T-helper 1 cell treated with Interleukin-12 subunit alpha and Interleukin-12 subunit beta and Interleukin-4 antibody, amounts not matched to agents 30 ng/mL and 1 ng/mL, for 36 hours (primary cell): ENCODE measurements around the gene CATSPERE. TPM values are rescaled to one million over a fixed set of nuclear protein-coding genes. Genes with fewer than 3 reads are reported as not detected.

ENCODE experiments used
- intact Hi-C: fragments of 100-400 bp; cut with micrococcal nuclease; formaldehyde crosslinking; loops from one replicate; pipeline ENCODE4 v1.15.1; 2024
- total RNA-seq: library from RNA; stranded (reverse); gene quantifications from 2 replicates; pipeline ENCODE4 v1.2.3, GENCODE V29; 2022

The CATSPERE gene
- total RNA-seq, 1 donor from 2014 or later = 0.32 TPM

DNA sequence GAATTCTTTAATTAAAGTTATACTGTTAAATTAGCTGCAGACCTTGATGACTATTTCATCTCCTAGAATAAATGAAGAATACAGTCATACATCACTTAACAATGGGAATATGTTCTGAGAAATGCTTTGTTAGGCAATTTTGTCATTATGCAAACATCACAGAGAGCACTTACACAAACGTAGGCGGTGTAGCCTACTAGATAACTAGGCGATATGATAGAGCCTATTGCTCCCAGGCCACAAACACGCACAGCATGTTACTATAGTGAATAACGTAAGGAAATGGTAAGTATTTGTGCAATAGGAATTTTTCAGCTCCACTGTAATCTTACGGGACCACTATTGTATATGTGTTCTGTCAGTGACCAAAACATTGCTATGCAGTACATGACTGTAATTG lies 154.2 kb downstream of the CATSPERE start:
- intact Hi-C loops = no loop called here

DNA sequence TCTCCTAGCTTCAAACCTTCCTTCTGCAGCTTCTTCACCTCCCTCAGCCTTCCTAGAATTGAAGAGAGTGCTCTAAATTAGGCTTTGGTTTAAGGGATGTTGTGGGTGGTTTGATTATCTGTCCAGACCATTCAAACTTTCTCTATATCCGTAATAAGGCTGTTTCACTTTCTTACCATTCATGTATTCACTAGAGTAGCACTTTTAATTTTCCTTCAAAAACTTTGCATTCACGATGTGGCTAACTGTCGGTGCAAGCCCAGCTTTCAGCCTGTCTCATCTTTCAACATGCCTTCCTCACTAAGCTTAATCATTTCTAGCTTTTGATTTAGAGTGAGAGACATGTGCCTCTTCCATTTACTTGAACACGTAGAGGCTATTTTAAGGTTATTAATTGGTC lies 165.6 kb downstream of the CATSPERE start:
- intact Hi-C loops = no loop called here

DNA sequence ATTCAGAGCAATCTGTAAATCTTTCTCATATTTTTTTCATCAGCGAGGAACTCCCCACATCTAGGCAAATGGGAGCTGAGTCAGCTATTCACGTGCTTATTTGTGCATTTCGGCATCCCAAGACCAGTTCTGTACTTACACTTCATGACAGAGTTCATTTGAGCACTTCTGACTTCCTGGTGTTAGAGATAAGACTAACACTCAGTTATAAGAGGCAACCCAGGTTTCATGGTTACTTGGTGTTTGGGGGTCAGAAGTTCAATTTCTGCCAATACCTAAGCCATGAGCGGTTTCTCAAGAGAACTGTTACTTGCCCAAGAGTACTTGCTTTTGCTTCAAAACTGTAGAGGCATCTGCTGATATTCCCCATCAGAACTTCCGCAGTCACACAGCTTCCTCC lies 167.7 kb downstream of the CATSPERE start:
- intact Hi-C loops = no loop called here

DNA sequence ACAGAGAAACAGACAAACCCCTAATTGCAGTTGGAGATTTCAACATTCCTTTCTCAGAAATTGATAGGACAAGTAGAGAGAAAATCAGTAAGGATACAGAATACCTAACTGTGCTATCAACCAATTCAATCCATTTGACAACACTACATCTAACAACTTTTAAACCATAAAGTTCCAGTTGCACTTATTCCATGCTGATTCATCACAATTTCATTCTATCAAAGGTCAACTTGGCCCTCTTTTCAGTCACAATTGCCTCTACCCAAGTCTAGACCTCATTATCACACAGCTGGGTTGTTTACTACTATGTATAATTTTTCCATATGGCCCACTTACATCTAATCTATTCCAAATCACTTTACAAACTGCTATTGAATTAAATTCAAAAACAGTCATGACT lies 172.1 kb downstream of the CATSPERE start:
- intact Hi-C loops = no loop called here

DNA sequence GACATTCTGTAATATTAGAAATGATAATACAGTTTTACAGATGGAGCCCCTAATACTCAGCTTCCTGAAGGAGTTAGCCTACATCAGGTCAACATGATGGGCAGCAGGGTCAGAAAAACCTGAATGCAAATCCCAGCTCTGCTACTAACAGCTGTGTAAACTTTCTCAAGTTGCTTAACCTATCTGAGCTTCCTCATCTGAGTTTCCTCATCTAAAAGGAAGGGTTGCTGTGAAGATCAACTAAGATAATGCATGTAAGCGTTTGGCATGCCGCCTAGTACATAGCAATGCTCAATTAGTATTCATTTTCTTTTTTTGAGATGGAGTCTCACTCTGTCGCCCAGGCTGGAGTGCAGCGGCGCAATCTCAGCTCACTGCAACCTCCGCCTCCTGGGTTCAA lies 173.5 kb downstream of the CATSPERE start:
- intact Hi-C loops = no loop called here

DNA sequence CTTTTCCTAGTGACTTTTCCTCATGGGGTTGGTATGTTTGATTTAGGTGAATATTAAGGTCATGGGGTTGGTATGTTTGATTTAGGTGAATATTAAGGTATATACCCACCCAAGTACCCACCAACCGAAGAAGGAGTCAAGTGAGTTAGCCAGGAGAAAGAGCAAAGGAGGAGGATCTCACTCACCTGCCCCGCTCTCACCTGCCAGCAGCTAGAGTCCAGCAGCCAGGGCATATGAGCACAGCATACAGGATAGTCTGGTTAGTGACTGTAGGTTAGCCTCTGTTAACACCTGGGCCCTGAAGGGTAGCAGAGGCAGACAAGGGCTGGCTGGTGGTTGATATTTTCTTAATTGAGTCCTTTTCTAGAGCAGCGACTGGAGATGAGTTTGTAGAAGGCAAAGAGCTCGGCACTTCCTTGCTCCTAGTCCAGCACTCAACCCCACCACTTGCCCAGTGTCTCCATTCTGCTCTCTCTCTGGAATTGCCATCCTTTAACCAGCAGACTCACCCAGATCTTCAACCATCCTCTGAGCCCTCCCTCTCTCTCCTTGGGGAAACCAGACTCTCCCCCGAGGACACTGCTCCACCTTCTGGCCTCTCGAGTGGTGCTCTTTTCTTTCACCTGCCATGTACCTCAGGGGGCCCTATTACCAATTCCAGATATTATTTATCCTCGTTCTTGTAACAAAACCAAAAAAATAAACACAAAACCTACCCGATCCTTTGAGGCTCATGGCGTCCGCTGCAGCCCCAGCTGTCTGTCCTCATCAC lies 175.6 kb downstream of the CATSPERE start:
- intact Hi-C loops = no loop called here

DNA sequence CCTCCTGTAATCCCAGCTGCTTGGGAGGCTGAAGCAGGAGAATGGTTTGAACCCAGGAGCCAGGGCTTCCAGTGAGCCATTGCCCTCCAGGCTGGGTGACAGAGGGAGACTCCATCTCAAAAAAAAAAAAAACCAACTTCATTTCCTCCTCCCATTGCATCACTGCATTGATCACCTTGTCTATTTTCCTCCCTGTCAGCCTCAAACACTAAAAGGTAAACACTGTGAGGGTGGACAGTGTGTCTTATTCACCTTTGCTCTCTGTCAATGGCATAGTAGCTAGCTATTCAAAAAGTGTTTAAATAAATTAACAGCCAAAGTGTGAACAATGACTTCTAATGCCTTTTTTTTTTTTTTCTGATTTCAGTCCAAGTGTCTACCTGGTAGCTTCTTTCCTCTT lies 178.5 kb downstream of the CATSPERE start:
- intact Hi-C loops = no loop called here

DNA sequence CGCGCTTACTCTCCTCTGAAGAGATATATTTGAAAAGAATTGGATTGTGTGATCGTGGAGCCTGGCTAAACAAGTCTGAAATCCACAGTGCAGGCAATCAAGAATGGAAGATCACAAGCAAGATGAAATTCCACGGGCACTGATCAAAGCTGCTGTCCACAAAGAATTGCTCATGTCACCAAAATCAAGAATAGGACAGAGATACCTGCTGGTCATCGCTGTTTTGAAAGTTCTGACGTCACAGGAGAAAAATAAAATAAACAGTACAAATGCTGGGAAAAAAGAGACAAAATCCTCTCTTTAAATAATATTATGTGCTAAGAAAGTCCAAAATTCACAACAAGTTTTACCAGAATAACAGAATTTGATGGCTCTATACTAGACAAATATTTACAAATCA lies 179.8 kb downstream of the CATSPERE start:
- intact Hi-C loops = no loop called here

DNA sequence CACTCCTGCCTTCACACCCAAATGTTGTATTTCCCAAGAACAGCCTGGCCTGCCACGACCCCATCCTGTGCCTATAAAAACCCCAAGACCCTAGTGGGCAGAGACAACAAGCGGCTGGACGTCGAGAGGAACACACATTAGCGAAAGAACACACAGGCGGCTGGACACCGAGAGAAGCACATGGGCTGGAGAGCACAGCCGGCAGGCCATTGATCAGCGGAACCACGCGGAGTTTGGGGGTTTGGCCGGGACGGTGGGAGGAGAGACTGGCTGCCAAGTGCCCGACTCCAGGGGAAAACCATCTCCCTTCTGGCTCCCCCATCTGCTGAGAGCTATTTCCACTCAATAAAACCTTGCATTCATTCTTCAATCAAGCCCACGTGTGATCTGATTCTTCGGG lies 181.5 kb downstream of the CATSPERE start:
- intact Hi-C loops = no loop called here

DNA sequence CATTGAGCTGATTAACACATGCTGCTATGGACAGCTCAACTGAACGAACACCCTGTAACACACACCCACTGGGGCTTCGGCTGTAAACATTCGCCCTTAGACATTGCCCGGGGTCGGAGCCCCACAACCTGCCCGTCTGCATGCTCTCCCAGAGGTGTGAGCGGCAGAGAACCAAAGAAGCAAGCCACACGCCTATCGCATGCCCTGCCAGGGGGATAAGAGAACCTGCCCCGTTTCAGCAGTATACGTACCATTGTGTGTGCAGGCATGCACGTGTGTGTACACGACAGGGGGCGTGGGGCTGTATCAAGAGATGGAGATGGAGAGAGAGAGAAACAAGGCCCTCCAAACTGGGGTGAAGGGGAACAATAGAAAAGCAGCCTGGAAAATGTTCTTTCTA lies 181.9 kb downstream of the CATSPERE start:
- intact Hi-C loops = no loop called here

DNA sequence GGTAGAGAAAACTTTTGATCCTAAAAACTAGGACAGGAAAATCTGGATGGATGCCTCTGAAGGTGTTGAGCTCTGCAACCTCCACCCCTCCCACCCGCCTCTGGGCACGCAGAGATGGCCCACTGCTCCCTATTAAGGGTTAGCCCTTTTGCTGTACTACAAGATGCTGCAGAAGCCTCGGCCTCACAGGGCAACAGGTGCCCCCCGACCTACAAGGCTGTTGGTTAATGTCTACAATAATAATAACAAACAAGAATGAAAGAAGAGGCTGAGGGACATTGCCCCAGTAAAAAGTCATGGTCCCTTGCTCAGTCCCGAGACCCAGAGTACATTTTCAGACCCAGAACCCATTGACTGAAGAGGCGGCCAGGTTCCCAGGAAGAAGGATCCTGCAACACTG lies 184.3 kb downstream of the CATSPERE start:
- intact Hi-C loops = no loop called here

DNA sequence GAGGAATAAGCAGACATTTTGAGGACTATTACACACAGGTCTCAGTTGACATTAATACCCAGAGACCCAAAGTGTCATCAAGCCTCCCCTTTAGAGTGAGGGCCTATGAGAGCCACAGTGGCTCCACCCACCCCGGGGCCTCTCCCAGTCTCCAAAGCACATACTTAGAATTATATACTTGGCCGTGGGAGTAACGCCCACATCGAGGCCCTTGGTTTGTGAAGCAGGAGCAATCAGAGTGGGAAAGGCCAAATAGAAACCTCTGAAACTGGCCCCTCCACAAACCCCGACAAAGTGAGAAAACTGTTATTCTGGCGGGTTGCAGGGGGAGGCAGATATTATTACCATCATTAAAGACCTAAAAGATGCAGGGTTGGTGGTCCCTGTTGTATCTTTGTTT lies 184.8 kb downstream of the CATSPERE start:
- intact Hi-C loops = no loop called here

DNA sequence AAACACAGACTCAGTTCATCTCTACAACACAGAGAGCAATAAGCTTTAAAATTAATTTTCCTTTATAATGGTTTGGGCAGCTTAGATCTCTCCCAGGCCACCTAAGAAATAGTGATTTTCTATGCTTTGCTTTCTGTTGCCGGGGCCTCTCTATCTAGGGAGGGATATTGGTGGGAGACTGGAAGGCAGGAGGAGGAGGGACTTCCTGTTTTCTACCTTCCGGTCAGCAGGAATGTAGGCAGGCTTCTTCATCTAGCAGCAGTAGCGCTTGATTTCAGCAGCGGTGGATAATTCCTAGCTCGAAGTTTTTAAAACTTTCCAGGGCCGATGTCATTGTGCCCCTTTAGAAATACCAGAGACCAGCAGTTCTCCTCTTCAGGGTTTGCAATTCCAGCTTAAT lies 186.7 kb downstream of the CATSPERE start:
- intact Hi-C loops = no loop called here

DNA sequence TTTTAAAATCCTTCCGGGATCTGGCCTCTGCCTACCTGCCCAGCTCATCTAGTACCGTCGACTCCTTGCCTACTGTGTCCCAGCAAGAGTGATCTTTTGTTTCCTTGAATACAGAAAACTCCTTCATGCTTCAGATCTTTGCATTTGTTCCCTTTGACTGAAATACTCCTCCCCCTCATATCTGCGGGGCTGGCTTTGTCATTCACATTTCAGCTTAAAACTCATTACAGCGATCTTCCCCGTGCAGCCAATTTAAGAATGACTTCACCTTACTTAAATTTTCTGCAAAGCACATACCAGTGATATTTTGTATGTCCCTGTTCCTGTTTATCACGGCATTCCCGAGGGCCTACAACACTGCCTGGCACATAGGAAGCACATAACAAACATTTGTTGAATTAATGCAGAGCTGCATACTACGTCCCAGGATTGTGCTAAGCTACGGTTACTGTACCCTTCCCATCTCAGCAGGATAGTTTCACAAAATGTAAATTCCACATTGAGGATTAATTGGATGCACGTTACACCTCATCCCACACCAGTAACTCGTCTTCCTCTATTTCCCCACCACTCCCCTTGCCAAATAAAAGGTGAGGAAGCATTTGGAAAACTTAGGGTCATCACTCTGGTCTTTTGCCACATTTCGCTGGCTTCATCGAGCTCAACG lies 191.0 kb downstream of the CATSPERE start:
- intact Hi-C loops = loop anchor here (1.0 to 5.0 kb wide), 16 partner anchors 52 to 1914 kb away; partner anchors contain the start of genes CATSPERE, CEP170, CNST and COX20

DNA sequence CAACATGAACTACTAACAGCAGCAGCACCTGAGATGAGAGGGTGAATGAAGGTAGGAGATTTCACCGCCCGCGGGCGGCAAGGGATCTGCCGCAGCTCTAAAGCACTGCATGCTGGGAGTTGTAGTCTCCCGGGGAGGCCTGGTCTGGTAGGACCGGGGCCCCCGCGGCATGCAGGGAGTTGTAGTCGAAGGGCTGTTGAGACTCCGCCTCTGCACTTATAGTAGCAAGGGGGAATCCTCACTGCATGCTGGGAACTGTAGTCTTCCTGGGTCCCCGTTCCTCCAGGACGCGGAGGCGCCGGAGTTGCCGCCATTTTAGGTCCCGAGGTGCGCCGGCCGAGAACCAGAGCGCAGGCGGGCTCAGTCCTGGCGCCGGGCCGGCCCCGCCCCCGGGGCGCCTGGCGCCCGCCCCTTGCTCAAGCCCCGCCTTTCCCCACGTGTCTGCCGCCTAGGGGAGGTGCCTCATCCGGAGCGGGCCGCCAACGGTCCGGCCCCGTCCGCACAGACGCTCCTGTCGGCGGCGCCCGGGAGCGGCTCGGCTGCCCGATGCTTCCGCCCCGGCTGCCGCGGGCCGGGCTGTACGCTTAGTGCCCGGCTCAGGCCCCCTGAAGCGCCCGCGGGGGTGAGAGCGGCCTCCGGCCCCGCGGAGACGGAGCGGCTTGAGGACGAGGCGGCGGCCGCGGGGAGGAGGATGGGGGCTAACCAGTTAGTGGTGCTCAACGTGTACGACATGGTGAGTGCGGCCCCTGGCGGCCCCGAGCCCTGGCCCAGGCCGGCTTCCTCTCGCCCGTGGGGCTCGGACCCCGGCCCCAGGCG lies 191.8 kb downstream of the CATSPERE start, which contains the start of gene DESI2:
TSS of gene DESI2 (plus strand) at position 504 of the 816 bp plus-strand sequence. CDS start at position 692, 188 bp downstream.
- intact Hi-C loops = loop anchor here (1.0 to 5.0 kb wide), 18 partner anchors 53 to 1913 kb away; partner anchors contain the start of genes CATSPERE, CEP170, CNST and COX20

DNA sequence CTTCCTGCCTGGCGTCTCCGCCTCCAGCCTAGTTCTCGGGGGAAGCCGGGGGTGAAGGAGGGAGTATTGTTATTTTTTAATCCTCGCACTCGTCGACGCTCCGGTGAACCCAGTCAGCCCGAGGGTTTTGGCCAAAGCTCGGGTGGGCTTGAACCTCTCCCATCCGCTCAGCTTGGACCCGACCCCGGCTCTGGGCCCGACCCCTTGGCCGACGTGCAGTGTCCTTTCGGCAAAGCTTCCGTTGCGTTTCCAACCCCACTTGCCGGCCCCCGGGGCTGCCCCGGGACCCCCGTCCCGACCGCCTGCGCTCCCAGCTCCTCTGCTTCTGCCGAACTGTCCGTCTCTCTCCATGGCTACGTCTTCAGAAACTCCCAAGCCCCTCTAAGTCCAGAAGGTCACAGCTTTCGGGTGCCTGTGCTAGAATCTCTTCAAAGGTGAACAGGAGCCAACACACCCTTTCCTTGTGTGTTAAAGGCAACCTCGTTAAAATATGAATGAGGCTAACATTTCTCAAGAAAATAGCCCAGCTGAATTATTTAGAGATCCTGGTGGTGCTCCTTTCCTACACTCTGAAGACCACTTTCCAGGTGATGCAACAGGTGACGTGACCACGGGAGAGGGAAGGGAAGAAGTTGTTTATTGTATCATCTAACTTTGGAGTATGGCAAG lies 192.5 kb downstream of the CATSPERE start:
- intact Hi-C loops = loop anchor here (1.0 to 5.0 kb wide), 8 partner anchors 144 to 1853 kb away; partner anchors contain the start of gene SMYD3

DNA sequence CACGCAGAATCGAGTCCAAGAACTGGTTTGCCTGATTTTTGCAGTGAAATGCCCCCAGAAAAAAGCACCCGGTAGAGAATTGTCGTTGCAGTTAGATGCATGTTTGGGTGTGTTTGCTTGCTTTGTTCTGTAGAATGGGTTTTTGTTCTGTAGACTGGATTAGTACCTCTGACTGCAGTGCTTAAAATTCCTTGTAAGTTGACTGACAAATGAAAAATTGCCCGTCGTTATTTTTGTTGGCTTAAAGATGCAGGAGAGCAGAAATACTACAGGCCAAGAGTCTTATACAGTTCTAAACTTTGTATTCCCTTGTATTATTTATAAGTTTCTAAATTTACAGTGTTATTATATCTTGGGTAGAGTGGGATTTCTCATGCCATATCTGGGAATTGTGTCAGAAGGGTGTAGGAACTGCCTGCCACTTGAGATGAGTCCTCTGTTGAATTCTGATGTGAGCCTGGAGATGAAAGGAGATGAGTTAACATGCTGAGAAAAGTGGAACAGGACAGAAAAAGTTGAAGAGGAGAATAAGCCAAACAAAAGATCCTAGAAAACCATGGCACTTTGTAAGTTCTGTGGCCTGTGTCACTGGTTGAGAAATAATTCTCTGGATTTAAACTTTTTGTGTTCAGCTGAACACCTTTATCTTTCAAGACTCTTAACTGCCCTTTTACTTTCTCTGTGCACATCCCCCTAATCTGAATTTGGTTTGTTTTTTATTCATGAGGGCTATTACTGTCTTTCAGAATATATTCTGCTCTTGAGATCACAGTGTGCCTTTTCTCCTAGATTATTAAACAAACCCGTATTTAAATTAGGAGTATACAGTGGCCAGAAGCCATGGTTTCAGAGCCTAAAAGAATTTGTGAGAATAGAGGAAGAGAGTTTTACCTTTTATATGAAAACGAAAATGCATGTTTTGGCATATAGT lies 193.3 kb downstream of the CATSPERE start:
- intact Hi-C loops = loop anchor here (1.0 to 5.0 kb wide), 3 partner anchors 143 to 1232 kb away; no protein-coding TSS in a partner anchor

DNA sequence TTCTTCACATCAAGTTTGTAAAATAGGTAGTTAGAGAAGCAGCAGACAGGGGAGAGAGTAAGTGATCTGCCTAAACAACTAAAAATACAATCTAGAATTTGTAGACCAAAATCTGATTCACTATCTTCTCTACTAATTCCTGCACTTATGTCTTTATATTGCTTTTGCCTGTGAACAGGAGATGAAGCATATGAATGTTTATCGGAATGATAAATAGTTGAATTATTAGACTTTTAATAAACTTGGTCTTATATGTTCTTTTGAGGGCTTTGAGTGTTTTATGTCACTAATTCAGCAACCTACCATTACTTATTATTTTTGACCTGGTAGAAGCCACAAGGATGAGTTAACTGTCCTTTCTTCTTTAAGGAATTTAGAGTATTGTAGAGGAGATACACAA lies 194.1 kb downstream of the CATSPERE start:
- intact Hi-C loops = no loop called here

DNA sequence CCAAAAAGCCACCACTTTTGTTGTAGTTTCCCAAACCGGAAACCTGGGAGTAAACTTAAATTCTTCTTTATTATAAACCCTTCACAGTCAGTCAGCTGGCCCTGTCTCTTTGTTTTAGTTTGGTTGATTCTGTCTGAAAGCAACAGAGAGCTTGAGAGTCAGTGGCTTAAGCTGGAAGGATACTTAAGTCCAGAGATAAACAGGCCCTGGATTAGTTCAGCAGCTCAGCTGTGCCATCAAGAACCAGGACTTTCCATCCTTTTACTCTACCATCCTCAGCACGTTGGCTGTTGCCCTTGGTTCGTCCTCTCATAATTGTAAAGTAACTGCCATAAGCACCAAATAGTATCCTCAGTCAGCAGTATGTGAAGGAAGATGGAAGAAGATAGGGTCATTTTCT lies 196.3 kb downstream of the CATSPERE start:
- intact Hi-C loops = no loop called here

DNA sequence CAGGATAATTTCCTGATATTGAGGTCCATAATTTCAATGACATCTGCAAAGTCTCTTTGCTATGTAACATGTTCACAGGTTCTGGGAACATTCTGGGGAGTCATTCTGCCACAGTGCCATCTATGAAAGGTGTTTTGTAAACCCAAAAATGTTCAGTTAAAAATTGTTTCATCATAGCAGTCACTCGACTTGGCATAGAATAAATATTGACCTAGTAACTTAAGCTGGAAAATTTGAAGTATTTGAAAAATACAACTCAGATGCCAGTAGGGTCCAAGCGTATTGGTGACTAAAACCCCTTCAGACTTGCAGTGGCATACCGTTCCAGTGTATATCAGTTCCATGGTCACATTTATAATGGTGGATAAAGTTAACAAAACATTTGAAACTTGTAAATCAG lies 198.6 kb downstream of the CATSPERE start:
- intact Hi-C loops = no loop called here
